Erythroblast (primary cell): Measurements from ENCODE around the gene EVPLL.
"Not testable (repeated sequence)": the region's sequence is repeated elsewhere in the genome, so short reads cannot be mapped to it uniquely, and the experiment has no call there.

Experiments used
- DNase-seq, 2 experiments: peaks; one replicate each; lab custom pipeline; 2025; lab: John Stamatoyannopoulos, UW

Gene EVPLL

DNA sequence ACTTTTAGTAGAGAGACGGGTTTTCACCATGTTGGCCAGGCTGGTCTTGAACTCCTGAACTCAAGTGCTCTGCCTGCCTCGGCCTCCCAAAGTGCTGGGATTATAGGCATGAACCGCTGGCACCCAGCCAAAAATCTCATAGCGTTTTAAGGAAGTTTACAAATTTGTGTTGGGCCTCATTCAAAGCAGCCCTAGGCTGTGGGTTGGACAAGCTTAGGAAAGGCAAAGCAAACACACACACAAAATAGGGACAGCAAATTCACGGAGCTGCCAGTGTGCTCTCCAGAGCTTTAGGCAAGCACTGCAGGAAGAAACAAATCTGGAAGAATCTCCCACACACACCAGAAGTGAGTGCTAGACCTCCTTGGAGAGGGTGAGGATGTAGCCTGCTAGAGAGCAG, 25.6 kb downstream of the EVPLL start:
- DNase-seq = not testable (repeated sequence)

DNA sequence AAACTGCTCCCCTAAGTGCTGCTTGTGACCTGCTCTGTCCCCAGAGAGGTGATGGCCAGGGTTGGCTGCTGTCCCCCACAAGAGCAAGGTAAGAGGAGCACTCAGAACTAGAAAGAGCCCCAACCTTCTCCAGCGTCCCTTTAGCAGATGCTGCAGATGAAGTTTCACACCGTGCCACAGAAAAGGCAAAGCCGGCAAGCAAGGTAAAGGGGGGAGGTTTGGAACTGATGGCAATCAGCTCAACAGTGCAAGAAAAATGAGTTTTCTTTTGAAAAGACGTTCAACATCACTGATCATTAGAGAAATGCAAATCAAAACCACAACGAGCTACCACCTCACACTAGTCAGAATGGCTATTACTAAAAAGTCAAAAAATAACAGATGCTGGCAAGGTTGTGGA, 26.0 kb downstream of the EVPLL start:
- DNase-seq = not testable (repeated sequence)

DNA sequence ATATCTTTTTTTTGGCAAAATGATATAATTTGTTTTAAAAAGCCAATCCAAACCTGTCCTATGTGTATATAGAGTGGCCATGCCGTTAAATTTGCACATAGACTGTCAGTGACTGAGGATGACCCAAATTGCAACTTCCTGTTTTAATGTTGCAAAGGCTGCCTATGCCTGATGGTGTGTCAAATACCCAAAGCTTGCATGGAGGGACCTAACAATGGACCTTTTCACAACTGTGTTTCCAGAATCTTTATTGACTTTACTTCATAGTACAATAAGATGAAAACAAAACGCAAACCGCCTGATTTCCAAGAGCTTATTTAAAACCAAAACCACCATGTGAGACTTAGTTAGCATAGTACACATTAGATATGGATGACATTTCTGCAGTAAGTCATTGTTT, 31.3 kb downstream of the EVPLL start:
- DNase-seq = not testable (repeated sequence)

DNA sequence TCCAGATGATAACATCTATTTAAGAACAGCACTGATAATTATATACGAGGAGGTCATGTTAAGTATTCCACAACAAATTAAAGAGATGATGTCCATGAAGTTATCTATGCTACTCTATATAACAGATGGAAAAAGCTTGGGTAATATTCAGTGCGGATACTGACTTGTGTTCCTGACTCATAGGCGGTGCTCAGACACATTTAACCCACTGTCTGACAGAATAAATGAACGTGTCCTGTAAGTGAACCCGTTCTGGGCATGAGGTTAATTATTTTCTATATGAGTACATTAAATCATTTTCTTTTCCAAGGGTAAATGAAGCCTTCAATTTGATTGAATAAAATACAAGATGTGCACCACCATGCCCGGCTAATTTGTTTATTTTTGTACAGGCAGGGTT, 31.7 kb downstream of the EVPLL start:
- not testable (repeated sequence) for DNase-seq

DNA sequence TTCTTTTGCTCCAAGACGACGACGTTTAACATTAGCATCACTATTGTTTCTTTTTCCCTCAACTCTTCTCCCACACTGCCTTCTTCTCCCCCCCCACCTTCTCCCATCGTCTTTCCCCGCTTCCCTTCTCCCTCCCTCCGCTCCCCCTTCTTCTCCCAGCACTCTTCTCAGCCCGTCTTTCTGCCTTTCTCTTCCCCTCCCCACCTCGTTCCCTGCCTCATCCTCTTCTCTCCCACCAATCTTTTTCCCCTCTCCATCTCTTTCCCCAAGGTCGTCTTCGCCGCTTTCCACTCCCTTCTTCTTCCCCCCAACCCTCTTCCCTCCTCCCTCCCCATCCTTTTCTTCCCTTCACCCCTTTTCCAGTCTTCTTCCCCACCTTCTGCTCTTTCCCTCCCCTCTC, 33.2 kb downstream of the EVPLL start:
- DNase-seq = not testable (repeated sequence)

DNA sequence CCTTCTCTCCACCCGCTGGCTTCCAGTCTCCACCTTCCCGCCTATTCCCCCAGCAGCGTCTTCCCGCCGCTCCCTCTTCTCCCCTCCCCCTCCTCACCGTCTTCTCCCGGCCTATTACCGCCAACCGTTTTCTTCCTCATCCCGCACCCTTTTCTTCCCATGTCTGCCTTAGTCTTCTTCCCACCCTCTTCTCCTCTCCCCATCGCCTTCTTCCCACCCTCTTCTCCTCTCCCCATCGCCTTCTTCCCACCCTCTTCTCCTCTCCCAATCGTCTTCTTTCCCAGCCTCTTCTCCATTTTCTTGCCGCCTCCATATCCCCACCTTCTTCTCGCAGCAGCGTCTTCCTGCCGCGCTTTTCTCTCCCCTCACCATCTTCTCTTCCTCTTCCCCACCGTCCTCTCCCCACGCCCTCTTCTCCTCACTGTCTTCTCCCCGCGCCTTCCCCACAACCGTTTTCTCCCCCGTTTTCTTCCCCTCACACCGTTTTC, 33.8 kb downstream of the EVPLL start:
- peak in 1 of 2 experiments; percentile 32 for DNase-seq

DNA sequence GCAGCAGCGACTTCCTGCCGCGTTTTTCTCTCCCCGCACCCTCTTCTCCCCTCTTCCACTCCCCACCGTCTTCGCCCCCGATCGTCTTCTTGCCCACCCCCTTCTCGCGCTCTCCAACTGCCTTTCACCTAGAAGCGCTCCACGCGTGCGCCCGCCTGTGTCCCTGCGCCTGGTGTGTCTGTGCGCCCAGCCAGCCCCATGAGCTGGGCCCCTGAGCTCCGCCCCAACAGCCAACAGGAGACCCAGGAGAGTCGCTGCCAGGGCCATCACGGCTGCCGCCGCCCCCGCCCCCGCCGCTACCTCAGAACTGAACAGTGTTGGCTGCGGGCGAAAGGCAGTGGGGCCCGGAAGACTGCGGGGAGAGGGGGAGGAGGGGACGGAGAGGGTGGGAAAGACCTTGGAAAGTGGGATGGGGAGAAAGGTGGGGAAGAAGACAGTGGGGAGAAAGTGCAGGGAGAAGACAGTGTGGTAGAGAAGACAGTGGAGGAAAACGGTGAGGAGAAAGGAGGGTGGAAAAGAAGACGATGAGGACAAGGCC, 34.5 kb downstream of the EVPLL start:
- DNase-seq = not testable (repeated sequence)

DNA sequence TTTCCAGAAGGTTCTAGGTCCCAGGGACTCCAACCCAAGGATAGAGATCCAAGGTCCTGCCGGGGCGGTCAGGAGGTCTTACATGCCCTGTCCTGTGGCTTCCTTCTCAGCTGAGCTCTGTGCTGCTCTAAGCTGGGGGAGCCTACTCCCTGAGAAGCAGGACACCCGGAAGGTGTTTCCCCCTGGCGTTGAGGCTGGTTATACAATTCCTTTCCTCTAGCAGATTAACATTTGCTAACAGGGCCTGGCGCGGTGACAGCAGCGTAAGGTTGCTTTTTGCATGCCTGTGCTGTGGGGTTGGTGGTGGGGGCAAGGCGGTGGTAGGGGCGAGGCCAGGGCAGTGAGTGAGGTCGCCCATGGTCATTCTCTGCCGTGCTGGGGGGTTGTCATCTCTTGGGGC, 43.9 kb downstream of the EVPLL start:
- DNase-seq = not testable (repeated sequence)

DNA sequence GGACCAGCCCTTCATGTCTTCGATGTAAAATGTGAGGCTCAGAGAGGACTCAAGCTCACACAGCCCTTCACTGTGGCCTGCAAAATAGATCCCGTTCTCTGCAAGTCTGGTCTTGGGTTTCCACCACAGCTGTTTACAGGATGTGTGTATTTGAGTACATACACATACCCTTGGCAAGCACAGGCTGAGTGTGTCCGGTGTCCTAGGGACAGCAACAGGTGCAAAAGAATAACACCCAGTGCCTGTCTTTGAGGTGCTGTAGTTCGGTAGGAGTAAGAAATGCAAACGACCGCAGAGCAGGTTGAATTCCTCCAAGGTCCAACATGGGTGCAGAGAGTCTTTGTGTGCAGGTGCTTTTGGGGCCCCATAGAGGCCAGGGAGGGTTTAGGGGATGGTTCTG, 44.9 kb downstream of the EVPLL start:
- DNase-seq = not testable (repeated sequence)

DNA sequence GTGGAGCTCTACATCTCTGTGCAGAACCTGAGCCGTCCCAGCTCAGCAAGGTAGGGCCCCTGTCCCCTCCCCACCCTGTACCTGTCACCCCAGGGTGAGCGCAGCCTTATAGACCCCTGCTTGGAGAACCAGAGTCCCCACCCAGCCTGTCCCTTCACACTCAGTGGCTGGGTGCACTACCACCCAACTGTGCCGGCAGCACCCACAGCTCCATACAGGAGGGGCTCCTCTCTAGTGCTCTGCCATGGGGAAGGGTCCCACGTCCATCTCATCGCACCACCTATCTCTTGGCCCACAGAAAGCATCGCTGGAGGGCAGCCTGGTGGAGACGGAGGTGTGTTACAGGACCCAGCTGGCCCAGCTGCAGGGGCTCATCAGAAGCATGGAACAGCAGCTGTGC, 45.4 kb downstream of the EVPLL start:
- not testable (repeated sequence) for DNase-seq

DNA sequence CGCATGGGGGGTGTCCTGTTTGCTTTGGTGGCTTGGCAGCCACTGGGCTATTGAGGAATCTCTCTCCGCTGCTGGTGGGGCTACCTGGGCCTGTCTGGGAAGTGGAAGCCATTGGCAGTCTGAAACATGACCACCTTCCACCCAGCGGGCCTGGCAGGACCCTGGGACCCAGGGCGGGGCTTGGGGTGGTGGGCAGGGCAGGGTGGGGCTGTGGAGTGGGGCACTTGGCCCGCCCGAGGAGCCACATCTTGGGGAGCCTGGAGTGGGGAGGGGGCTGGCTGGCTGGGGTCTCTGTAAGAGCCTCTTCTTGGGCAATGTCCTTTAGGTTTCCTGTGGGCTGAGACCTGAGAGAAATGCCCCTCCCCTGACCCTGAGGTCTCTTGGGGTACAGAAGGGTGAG, 48.0 kb downstream of the EVPLL start:
- not testable (repeated sequence) for DNase-seq

DNA sequence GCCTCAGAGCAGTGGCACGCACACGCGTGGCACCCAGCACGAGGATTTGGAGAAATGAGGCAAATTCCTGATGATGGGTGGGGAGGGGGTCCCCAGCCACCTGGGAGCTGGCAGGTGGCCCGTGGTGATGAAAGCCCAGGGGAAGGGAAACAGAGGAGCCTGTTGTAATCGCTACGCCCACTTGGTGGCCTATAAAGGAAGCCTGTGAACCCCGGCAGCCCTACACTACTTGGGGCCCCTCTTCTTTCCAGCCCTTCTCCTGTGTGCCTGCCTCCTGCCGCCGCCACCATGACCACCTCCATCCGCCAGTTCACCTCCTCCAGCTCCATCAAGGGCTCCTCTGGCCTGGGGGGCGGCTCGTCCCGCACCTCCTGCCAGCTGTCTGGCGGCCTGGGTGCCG, 49.1 kb downstream of the EVPLL start:
- not testable (repeated sequence) for DNase-seq

DNA sequence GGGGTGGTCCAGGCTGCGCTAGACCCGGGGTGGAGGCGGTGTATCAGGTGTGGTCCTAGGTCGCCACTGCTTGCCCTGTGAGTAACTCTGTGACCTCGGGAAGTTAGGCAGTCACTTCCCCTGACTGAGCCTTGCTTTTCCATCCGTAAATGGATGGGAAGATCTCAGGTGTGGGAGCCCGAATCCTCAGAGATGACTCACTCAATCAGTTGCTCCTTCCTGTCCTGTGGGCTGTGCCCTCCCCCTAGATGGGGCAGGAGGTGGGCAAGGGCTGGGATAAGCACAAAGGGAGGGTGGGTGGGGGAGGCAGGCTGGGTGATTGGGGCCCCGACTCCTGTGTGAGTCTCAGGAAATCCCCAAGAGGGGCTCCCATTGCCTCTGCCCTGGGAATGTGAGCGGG, 54.6 kb downstream of the EVPLL start:
- not testable (repeated sequence) for DNase-seq
